Gastrocnemius medialis (tissue), 4 donors: ENCODE data around the gene CFAP77. TPM values are rescaled to one million over a fixed set of nuclear protein-coding genes. Genes with fewer than 3 reads are reported as not detected.

Source experiments
- ATAC-seq, 2 donors: fragments of 150-250 bp; one replicate each; pipeline ENCODE4 v1.9.1; 2016
- DNase-seq, 2 donors: peaks; one replicate each; pipeline ENCODE4 v3.0.0-alpha.2; 2019
- H3K27ac ChIP-seq, 4 donors: fragments of 200-600 bp; sonication (generic); 1 replicate in 1 of 4; 2 replicates in 3 of 4; pipeline ENCODE4 v1.5.1; 2016 to 2018; ENCODE audit warnings: mild to moderate bottlenecking in 2 of 4, moderate library complexity in 1 of 4
- H3K27me3 ChIP-seq, 3 donors: fragments of 200-600 bp; sonication (generic) in 2 of 3; 1 replicate in 1 of 3; 2 replicates in 2 of 3; pipeline versions ENCODE4 v1.5.1 to v1.6.0; 2016 to 2019; ENCODE audit warnings: mild to moderate bottlenecking in 1 of 3, moderate library complexity in 1 of 3
- H3K36me3 ChIP-seq, 2 donors: fragments of 200-600 bp; sonication (generic) in 1 of 2; one replicate each; pipeline ENCODE4 v1.5.1; 2017 to 2018
- H3K4me1 ChIP-seq, 2 donors: fragments of 200-600 bp; sonication (generic) in 1 of 2; one replicate each; pipeline ENCODE4 v1.5.1; 2016 to 2017; ENCODE audit warnings: mild to moderate bottlenecking in 2 of 2
- H3K4me3 ChIP-seq, 4 donors: fragments of 200-600 bp; sonication (generic) in 3 of 4; 1 replicate in 1 of 4; 2 replicates in 3 of 4; pipeline ENCODE4 v1.5.1; 2016 to 2019; ENCODE audit warnings: mild to moderate bottlenecking in 2 of 4
- H3K9me3 ChIP-seq, 3 donors: fragments of 200-600 bp; sonication (generic) in 2 of 3; 1 replicate in 1 of 3; 2 replicates in 2 of 3; pipeline ENCODE4 v1.5.1; 2016 to 2019
- CTCF ChIP-seq, 5 experiments: fragments of 450-650 bp in 3 of 5; fragments of 200-600 bp in 2 of 5; sonication (generic) in 2 of 5; IDR thresholded peaks in 4 of 5; conservative IDR thresholded peaks in 1 of 5; 1 replicate in 4 of 5; 2 replicates in 1 of 5; pipeline ENCODE4 v1.5.1; 2016 to 2019; ENCODE audit warnings: antibody characterized with exemption in 5 of 5, mild to moderate bottlenecking in 3 of 5, moderate library complexity in 3 of 5
- POLR2A ChIP-seq, 2 donors: fragments of 450-650 bp; IDR thresholded peaks; one replicate each; pipeline ENCODE4 v1.6.1; 2017; ENCODE audit warnings: antibody characterized with exemption in 2 of 2, mild to moderate bottlenecking in 2 of 2, moderate library complexity in 2 of 2
- in situ Hi-C, 4 donors: fragments of 200-750 bp; cut with MboI; loops; one replicate each; pipeline versions ENCODE4 v1.15.0 to v1.8.0; 2017; ENCODE audit warnings: low sequenced_read_pairs in 4 of 4
- intact Hi-C: fragments of 100-400 bp; cut with DNase I; formaldehyde crosslinking; loops from one replicate; pipeline ENCODE4 v1.15.1; 2023; ENCODE audit warnings: low total_unique reads
- total RNA-seq, 4 donors: library from RNA; depleted of rRNA; stranded (reverse); fragments of >200 nt; gene quantifications; one replicate each; pipeline versions ENCODE4 v1.1.0 to v1.2.3, GENCODE V29; 2016

The CFAP77 gene
- total RNA-seq, 4 donors from 2014 or later: not detected

GRCh38 chr9:132516301-132516700, 106.3 kb downstream of the CFAP77 start:
- intact Hi-C loops (no loop called here), in situ Hi-C loops (loop anchor here in 1 of 4 donors (25.0 kb wide), 1 partner anchor 104 kb away; the partner anchor contains the start of genes CFAP77 and TTF1)
- Histone ChIP-seq H3K9me3 (no peaks in the 10 kb centered on the region), H3K27me3 (peaks cover 17 to 39% (median 21%) of the 10 kb centered on the region in 3 donors), H3K27ac (no peak overlapping the region), H3K4me3 (no peak overlapping the region), H3K36me3 (no peaks in the 10 kb centered on the region), H3K4me1 (no peaks in the 10 kb centered on the region)
- TF ChIP-seq CTCF (IDR thresholded peaks at IDR 0.05 in 4 of 5, conservative IDR thresholded peaks at IDR 0.05 in 1 of 5): no peak
- TF ChIP-seq POLR2A (IDR thresholded peaks at IDR 0.05): no peak
- ATAC-seq (no peak), DNase-seq (no peak)

DNA sequence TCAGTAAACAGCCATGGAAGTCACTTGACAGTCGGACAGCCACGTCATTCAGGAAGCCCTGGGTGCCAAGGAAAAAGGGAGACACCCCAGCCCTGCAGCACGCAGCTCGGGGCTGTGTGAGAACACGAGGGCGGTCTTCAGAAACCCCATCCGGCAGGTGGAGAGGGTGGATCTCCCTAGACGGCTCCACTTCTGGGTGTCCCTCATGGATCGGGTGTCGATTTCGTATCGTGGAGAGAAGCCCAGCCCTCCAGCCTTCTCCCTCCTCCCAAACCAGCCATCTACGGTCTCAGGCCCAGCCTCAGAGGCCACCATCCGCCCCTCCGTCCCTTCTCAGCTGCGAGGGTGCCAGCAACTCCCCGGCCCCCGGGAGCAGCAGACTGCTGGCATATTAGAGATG, 106.9 kb downstream of the CFAP77 start:
- no peaks in the 10 kb centered on the region for H3K9me3 ChIP-seq
- intact Hi-C loops: no loop called here
- no peaks in the 10 kb centered on the region for H3K4me1 ChIP-seq
- in situ Hi-C loops: loop anchor here in 1 of 4 donors (25.0 kb wide), 1 partner anchor 105 kb away; the partner anchor contains the start of genes CFAP77 and TTF1
- ATAC-seq (no peak), DNase-seq (no peak)
- H3K27ac ChIP-seq: no peak overlapping the region
- no peak for TF ChIP-seq CTCF (IDR thresholded peaks at IDR 0.05 in 4 of 5, conservative IDR thresholded peaks at IDR 0.05 in 1 of 5)
- no peak for TF ChIP-seq POLR2A (IDR thresholded peaks at IDR 0.05)
- H3K27me3 ChIP-seq: peaks cover 19 to 39% (median 21%) of the 10 kb centered on the region in 3 donors
- H3K36me3 ChIP-seq: no peaks in the 10 kb centered on the region
- no peak overlapping the region for H3K4me3 ChIP-seq

DNA sequence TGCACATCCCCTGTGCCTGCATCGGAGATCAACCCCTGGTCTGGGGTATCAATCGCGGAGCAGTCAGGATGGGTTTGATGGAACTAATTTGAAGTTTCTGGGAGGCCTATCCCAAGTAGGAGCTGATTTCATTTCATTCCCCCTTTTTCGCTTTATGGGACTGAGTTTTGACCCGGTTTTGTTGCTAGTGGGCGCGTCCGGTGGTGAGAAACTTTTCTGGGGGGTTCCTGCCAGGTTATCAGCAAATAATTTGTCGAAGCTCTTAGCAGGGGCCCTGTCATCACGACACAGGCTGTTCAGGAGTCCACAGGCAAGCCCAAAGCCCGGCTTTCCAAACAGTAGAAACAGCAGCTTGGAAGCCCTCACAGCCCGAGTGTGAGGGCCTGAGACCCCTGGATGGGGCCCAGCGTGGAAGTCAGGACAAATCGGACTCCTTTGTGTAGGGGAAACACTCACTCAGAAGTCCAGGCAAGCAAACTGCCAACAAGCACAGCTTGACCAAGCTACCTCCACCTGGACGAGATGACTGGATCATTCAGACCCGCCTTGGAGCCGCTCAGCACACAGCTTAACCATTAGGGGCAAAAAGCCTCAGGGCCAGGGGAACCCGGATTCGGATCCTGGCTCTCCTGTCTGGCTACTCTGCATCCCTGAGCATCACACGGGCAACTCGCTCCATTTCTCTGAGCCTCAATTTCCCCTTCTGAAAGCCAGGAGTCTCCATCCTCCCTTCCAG, 108.0 kb downstream of the CFAP77 start:
- Histone ChIP-seq H3K4me1 (no peaks in the 10 kb centered on the region), H3K9me3 (no peaks in the 10 kb centered on the region), H3K36me3 (no peaks in the 10 kb centered on the region), H3K27ac (no peak overlapping the region), H3K4me3 (no peak overlapping the region), H3K27me3 (peaks cover 21 to 32% (median 21%) of the 10 kb centered on the region in 3 donors)
- ATAC-seq (no peak), DNase-seq (no peak)
- in situ Hi-C loops (loop anchor here in 1 of 4 donors (25.0 kb wide), 1 partner anchor 106 kb away; the partner anchor contains the start of genes CFAP77 and TTF1), intact Hi-C loops (no loop called here)
- TF ChIP-seq CTCF (IDR thresholded peaks at IDR 0.05 in 4 of 5, conservative IDR thresholded peaks at IDR 0.05 in 1 of 5) (no peak), POLR2A (IDR thresholded peaks at IDR 0.05) (no peak)

DNA sequence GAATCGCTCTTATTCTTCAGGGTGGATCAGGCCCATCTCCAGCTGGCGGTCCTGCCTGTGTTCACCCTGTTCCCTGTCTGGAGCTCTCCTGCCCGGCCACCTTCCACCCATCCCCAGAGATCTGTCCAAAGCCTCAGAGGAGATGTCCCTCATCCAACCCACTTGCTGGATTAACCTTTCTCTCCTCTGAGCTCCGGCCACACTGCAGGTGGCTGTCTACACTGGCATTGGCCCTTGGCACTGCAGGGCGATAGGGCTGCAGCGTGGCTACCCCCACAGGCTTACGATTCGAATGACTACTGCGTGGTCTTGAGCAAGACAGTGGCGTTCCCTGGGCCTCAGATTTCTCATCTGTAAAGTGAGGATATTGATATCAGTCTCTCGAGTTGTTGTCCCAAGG, 108.6 kb downstream of the CFAP77 start:
- no peak overlapping the region for H3K27ac ChIP-seq
- no peak for TF ChIP-seq CTCF (IDR thresholded peaks at IDR 0.05 in 4 of 5, conservative IDR thresholded peaks at IDR 0.05 in 1 of 5)
- no peak for TF ChIP-seq POLR2A (IDR thresholded peaks at IDR 0.05)
- H3K9me3 ChIP-seq: no peaks in the 10 kb centered on the region
- no peak overlapping the region for H3K4me3 ChIP-seq
- intact Hi-C loops (no loop called here), in situ Hi-C loops (loop anchor here in 1 of 4 donors (25.0 kb wide), 1 partner anchor 106 kb away; the partner anchor contains the start of genes CFAP77 and TTF1)
- H3K4me1 ChIP-seq: no peaks in the 10 kb centered on the region
- ATAC-seq (no peak), DNase-seq (no peak)
- peaks cover 21 to 26% (median 21%) of the 10 kb centered on the region in 3 donors for H3K27me3 ChIP-seq
- no peaks in the 10 kb centered on the region for H3K36me3 ChIP-seq
